Vagina (tissue), 2 donors: ENCODE data around the gene PTMS. TPM values are rescaled to one million over a fixed set of nuclear protein-coding genes. Genes with fewer than 3 reads are reported as not detected.

Experiments
- DNase-seq, 2 donors: peaks; one replicate each; pipeline ENCODE4 v3.0.0-alpha.2; 2017; ENCODE audit errors: extremely low spot score in 2 of 2
- H3K27ac ChIP-seq: fragments of 200-600 bp; sonication (generic); one replicate; pipeline ENCODE4 v1.5.1; 2019
- H3K27me3 ChIP-seq: fragments of 200-600 bp; sonication (generic); one replicate; pipeline ENCODE4 v1.5.1; 2019
- H3K36me3 ChIP-seq, 2 donors: fragments of 200-600 bp; sonication (generic); one replicate each; pipeline ENCODE4 v1.5.1; 2017 to 2019
- H3K4me1 ChIP-seq: fragments of 200-600 bp; sonication (generic); one replicate; pipeline ENCODE4 v1.5.1; 2019
- H3K4me3 ChIP-seq, 2 donors: fragments of 200-600 bp; sonication (generic); 1 replicate in 1 of 2; 2 replicates in 1 of 2; pipeline ENCODE4 v1.5.1; 2016 to 2019
- H3K9me3 ChIP-seq: fragments of 200-600 bp; sonication (generic); one replicate; pipeline ENCODE4 v1.5.1; 2019
- CTCF ChIP-seq, 3 experiments: fragments of 450-650 bp in 2 of 3; fragments of 200-600 bp in 1 of 3; sonication (generic) in 1 of 3; IDR thresholded peaks; one replicate each; pipeline ENCODE4 v1.5.1; 2017 to 2019; ENCODE audit warnings: antibody characterized with exemption in 3 of 3, mild to moderate bottlenecking in 2 of 3, moderate library complexity in 2 of 3
- POLR2A ChIP-seq, 2 donors: fragments of 450-650 bp; IDR thresholded peaks; one replicate each; pipeline ENCODE4 v1.6.1; 2017; ENCODE audit warnings: antibody characterized with exemption in 2 of 2, mild to moderate bottlenecking in 2 of 2, moderate library complexity in 2 of 2
- POLR2AphosphoS5 ChIP-seq, 2 donors: sonication (generic); formaldehyde crosslinking; IDR thresholded peaks; one replicate each; pipeline ENCODE4 v1.9.0; 2017; ENCODE audit warnings: antibody characterized with exemption in 2 of 2, mild to moderate bottlenecking in 2 of 2, low read depth in 1 of 2; ENCODE audit not compliant: insufficient read depth in 1 of 2
- intact Hi-C: fragments of 100-400 bp; cut with DNase I; formaldehyde crosslinking; loops from one replicate; pipeline ENCODE4 v1.15.1; 2023
- total RNA-seq: library from RNA; depleted of rRNA; stranded (reverse); fragments of >200 nt; gene quantifications from one replicate; pipeline ENCODE4 v1.2.3, GENCODE V29; 2016

PTMS gene
- total RNA-seq, 1 donor from 2014 or later, result 132 TPM

- Histone ChIP-seq H3K36me3 (no peaks in the 10 kb centered on the region), H3K9me3 (no peaks in the 10 kb centered on the region), H3K27ac (no peak overlapping the region), H3K27me3 (no peaks in the 10 kb centered on the region), H3K4me3 (no peak overlapping the region), H3K4me1 (no peaks in the 10 kb centered on the region)
- no peak for TF ChIP-seq POLR2A (IDR thresholded peaks at IDR 0.05)
- TF ChIP-seq CTCF (IDR thresholded peaks at IDR 0.05), result no peak
- TF ChIP-seq POLR2AphosphoS5 (IDR thresholded peaks at IDR 0.05; ENCODE audit: insufficient read depth in 1 of 2, low read depth in 1 of 2), result no peak
- DNase-seq, result no peak
- intact Hi-C loops, result no loop called here
These were observed 42.9 kb downstream of the PTMS start for GRCh38 chr12:6809056-6809455.

GRCh38 chr12:6810758-6811157, 44.6 kb downstream of the PTMS start:
- Histone ChIP-seq H3K27ac (no peak overlapping the region), H3K27me3 (no peaks in the 10 kb centered on the region), H3K4me1 (no peaks in the 10 kb centered on the region), H3K36me3 (no peaks in the 10 kb centered on the region), H3K9me3 (no peaks in the 10 kb centered on the region), H3K4me3 (no peak overlapping the region)
- intact Hi-C loops, result no loop called here
- no peak for DNase-seq
- TF ChIP-seq POLR2A (IDR thresholded peaks at IDR 0.05) (no peak), CTCF (IDR thresholded peaks at IDR 0.05) (no peak), POLR2AphosphoS5 (IDR thresholded peaks at IDR 0.05; ENCODE audit: insufficient read depth in 1 of 2, low read depth in 1 of 2) (no peak)

- no peak for TF ChIP-seq POLR2A (IDR thresholded peaks at IDR 0.05)
- no peak for TF ChIP-seq CTCF (IDR thresholded peaks at IDR 0.05)
- no peak for TF ChIP-seq POLR2AphosphoS5 (IDR thresholded peaks at IDR 0.05; ENCODE audit: insufficient read depth in 1 of 2, low read depth in 1 of 2)
- Histone ChIP-seq H3K4me1 (no peaks in the 10 kb centered on the region), H3K27me3 (no peaks in the 10 kb centered on the region), H3K9me3 (no peaks in the 10 kb centered on the region), H3K27ac (no peak overlapping the region), H3K4me3 (no peak overlapping the region), H3K36me3 (no peaks in the 10 kb centered on the region)
- intact Hi-C loops, result no loop called here
- DNase-seq, result no peak
These were observed 47.2 kb downstream of the PTMS start for GRCh38 chr12:6813363-6813762.

- H3K36me3 ChIP-seq, result no peaks in the 10 kb centered on the region
- peaks cover 8% of the 10 kb centered on the region for H3K4me1 ChIP-seq
- H3K27me3 ChIP-seq, result no peaks in the 10 kb centered on the region
- H3K9me3 ChIP-seq, result no peaks in the 10 kb centered on the region
- H3K27ac ChIP-seq, result no peak overlapping the region
- intact Hi-C loops, result no loop called here
- DNase-seq, result no peak
- TF ChIP-seq POLR2A (IDR thresholded peaks at IDR 0.05), result no peak
- TF ChIP-seq CTCF (IDR thresholded peaks at IDR 0.05), result no peak
- TF ChIP-seq POLR2AphosphoS5 (IDR thresholded peaks at IDR 0.05; ENCODE audit: insufficient read depth in 1 of 2, low read depth in 1 of 2), result no peak
- H3K4me3 ChIP-seq, result no peak overlapping the region
These were observed 50.4 kb downstream of the PTMS start for GRCh38 chr12:6816598-6816997.

- Histone ChIP-seq H3K9me3 (no peaks in the 10 kb centered on the region), H3K4me1 (peaks cover 13% of the 10 kb centered on the region), H3K36me3 (no peaks in the 10 kb centered on the region), H3K27me3 (no peaks in the 10 kb centered on the region), H3K4me3 (no peak overlapping the region), H3K27ac (no peak overlapping the region)
- TF ChIP-seq POLR2AphosphoS5 (IDR thresholded peaks at IDR 0.05; ENCODE audit: insufficient read depth in 1 of 2, low read depth in 1 of 2), result no peak
- no peak for TF ChIP-seq CTCF (IDR thresholded peaks at IDR 0.05)
- no peak for TF ChIP-seq POLR2A (IDR thresholded peaks at IDR 0.05)
- no peak for DNase-seq
- intact Hi-C loops, result no loop called here
These were observed 50.9 kb downstream of the PTMS start for GRCh38 chr12:6817098-6817497.
